Measurements from ENCODE around the gene SLC25A53. TPM values are rescaled to one million over a fixed set of nuclear protein-coding genes. Genes with fewer than 3 reads are reported as not detected.
"Not testable (repeated sequence)": the region's sequence is repeated elsewhere in the genome, so short reads cannot be mapped to it uniquely, and the experiment has no call there.

Gene SLC25A53
- total RNA-seq, 1 experiment from 2014 or later: 9.6 TPM

DNA sequence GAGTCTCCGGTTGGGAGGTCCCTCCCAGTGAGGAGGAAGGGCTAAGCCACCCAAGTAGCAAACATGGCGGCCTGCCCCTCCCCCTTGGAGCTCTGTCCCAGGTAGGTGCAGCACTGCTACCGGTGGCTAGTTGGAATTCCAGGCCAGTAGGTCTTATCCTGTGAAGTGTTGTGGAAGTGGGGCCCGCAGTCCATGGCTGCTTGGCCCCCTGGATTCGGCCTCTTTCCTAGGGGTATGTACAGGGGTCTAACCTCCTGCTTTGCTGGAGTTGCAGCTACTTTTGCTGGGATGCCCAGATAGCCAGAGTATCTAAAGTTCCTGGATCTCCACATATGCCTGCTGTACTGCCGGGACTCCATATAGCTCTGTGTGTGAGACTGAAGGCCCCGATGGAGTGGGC is 70.9 kb downstream of the SLC25A53 start:
- in situ Hi-C loops (cut with HindIII; ENCODE audit: low pct_unique_long_range_greater_than_20kb, low sequenced_read_pairs): no loop called here
- DNase-seq (ENCODE audit: low read depth, low spot score): no peak

DNA sequence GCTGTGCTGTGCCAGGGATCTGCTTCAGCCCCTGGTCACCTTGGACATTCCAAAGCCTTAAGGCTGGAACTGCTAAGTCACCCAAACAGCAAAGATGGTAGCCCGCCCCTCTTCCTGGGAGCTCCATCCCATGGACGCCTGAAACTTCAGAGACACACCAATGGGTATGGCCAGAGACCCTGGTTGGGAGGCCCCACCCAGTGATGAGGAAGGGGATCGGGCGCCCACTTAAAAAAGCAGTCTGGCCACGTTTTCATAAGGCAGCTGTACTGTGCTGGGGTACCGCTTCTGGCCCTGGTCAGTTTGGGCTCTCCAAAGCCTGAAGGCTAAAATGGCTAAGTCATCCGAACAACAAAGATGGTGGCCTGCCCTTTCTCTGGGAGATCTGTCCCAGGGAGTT is 71.3 kb downstream of the SLC25A53 start:
- in situ Hi-C loops (cut with HindIII; ENCODE audit: low pct_unique_long_range_greater_than_20kb, low sequenced_read_pairs): no loop called here
- no peak for DNase-seq (ENCODE audit: low read depth, low spot score)

DNA sequence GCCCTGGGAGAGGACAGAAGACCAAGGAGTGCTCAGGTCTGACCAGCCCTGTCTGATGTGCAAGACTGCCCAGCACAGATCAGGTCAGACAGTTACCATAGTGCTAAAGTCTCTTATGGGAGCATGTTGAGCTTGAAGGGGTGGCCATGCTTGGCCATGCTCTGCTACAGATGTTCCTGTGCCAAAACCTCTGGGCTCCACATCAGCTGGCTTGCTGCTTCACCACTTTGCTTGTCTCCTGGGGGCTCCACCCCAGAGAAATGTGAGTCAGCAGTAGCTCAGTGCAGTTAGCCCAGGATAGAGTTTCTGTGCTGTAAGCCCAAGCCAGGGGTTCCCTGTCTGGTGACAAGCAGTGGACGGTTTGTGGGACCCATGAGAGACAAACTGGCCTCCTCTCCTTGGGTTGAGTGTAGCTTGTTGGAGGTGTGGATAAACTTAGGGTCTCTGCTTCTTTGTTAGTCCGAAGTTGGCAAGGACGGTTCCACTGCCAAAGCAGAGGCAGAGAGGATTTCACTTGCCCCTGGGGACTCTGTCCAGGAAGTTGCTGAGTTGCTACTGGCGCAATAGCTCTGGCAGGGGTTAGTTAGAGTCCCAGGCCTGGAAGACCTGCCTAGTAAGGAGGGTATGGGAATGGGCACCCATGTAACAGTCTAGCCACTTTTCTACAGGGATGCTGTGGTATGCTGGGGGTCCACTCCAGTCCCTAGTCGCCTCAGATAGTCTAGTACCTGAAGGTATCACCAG is 72.1 kb downstream of the SLC25A53 start:
- DNase-seq (ENCODE audit: low read depth, low spot score): no peak
- in situ Hi-C loops (cut with HindIII; ENCODE audit: low pct_unique_long_range_greater_than_20kb, low sequenced_read_pairs): no loop called here

DNA sequence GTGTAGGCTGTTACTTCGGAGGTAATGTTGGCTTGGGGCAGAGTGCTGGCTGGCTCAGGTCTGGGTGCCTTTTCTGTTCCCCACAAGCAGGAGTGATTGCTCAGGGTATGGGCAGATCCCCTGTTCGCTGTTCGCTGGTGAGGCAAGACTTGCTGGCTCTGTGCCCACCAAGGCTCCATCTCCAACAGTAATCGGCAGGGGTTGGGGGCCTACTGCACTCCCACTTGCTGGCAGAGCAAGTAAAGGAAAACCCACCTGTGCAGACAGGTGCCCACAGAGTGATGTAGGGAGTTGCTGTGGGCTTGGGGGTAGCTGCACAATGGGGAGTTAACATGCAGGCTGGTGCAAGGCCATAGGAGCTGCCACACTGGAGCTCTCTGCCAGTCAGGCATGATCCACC is 72.7 kb downstream of the SLC25A53 start:
- DNase-seq (ENCODE audit: low read depth, low spot score): no peak
- in situ Hi-C loops (cut with HindIII; ENCODE audit: low pct_unique_long_range_greater_than_20kb, low sequenced_read_pairs): no loop called here

DNA sequence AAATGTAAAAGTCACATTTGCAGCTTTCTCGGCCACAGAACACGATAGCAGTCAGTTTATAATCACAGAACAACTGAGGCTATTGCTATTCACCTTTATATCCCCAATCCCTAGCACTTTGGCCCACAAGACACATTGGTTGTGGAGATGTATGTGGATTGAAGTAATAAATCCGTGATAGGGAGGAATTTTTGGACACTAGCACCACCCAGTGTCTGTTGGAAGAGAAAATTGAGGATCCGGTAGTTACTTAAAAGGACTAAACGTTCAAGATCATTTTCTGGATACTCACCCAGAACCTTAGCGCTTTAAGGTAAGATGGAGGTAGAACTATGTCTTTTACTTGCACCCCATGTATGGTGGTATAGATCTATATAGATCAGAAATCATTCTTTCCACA is 79.0 kb downstream of the SLC25A53 start:
- in situ Hi-C loops (cut with HindIII; ENCODE audit: low pct_unique_long_range_greater_than_20kb, low sequenced_read_pairs); DNase-seq (ENCODE audit: low read depth, low spot score): not testable (repeated sequence)

DNA sequence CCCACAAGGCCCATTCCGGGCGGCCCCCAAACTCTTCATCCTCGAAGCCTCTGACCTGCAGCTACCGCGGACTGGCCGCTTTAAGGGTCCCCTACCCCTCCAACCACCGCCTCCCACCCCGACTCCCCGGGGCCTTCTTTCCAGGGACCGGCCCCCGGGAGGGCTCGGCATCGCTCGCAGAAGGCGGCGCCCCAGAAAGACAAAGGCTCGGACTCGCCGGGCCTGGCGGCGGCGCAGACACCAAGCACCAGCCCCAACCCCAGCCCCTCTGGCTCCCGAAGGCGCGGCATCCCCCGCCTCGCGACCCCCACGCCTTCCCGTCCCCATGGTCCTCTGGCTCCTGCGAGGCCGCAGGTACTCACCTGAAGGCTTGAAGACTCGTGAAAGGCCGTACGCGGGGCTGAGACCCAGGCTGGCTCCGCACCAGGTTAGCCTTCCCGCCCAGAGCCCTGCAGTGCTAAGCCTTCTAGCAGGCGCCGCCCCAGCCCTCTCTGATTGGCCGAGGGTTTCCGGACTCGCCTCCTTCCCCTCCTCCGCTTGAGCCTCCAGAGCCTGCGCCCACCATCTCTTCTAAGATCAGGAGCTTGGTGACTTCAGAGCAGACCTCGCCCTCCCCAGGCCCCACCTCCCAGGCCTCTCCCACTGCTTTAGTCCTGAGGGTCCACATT is 80.9 kb downstream of the SLC25A53 start, which contains the start of gene TMSB15C:
TSS of gene TMSB15C (minus strand) at position 459 of the 668 bp plus-strand sequence.
- in situ Hi-C loops (cut with HindIII; ENCODE audit: low pct_unique_long_range_greater_than_20kb, low sequenced_read_pairs); DNase-seq (ENCODE audit: low read depth, low spot score): not testable (repeated sequence)

DNA sequence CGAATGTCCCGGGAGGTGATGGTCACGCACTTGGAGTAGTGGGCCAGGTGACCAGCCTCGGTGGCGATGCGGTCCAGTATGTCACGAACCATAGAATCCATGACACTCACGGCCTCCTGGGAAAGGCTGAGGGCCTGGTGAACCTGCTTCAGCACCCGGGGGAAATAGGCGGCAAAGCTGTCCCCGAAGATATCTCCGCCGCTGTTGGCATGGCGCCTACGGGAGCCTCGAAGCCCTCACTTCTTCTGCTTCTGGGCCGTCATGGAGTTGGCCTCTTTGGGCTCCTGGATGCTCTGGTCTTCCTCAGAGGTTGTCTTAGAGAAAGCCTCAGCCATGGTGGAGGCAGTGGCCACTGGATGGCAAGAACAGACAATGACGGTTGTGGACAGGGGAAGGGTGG is 94.2 kb downstream of the SLC25A53 start:
- in situ Hi-C loops (cut with HindIII; ENCODE audit: low pct_unique_long_range_greater_than_20kb, low sequenced_read_pairs); DNase-seq (ENCODE audit: low read depth, low spot score): not testable (repeated sequence)

DNA sequence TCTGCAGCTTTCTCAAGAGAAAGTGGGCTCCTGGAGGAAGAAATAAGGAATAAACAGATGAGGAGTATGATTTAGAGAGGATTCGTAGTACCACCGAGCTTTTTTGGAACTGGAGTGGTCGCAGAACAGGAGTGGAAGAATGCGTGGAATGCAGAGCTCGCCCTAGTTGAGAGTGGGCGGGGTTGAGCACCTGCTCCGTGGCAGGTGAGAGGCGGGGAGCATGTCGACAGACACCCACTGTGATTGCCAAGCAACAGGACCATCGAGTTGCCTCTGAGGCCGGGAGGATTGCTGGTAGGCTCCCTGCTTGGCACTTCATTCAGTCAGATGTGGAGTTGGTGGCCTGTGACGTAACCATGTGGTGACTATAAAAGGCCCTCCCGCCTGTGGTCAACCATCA is 101.9 kb downstream of the SLC25A53 start:
- DNase-seq (ENCODE audit: low read depth, low spot score); in situ Hi-C loops (cut with HindIII; ENCODE audit: low pct_unique_long_range_greater_than_20kb, low sequenced_read_pairs): not testable (repeated sequence)

Other genes starting within 250 kb of the SLC25A53 start
- 5.3 and 5.5 TPM in 2 replicates for gene TMSB15B, start 194.4 kb downstream of the SLC25A53 start, total RNA-seq (2014; rRNA removed; shearing (Covaris generic))
- gene H2BW1, start 143.3 kb downstream of the SLC25A53 start, total RNA-seq (2014; rRNA removed; shearing (Covaris generic)): not detected in 2 replicates
- not detected in 2 replicates for gene H2BW2, start 117.1 kb downstream of the SLC25A53 start, total RNA-seq (2014; rRNA removed; shearing (Covaris generic))
- gene TMSB15C, start 80.8 kb downstream of the SLC25A53 start, total RNA-seq (2014; rRNA removed; shearing (Covaris generic)): 0.24 and 0.98 TPM in 2 replicates
- 0.21 and 0.32 TPM in 2 replicates for gene ZCCHC18, start 44.5 kb downstream of the SLC25A53 start, total RNA-seq (2014; rRNA removed; shearing (Covaris generic))
- 22.8 and 25.7 TPM in 2 replicates for gene FAM199X, start 9.4 kb upstream of the SLC25A53 start, total RNA-seq (2014; rRNA removed; shearing (Covaris generic))
- 0.24 and 0.34 TPM in 2 replicates for gene ESX1, start 97.9 kb upstream of the SLC25A53 start, total RNA-seq (2014; rRNA removed; shearing (Covaris generic))

Data from SK-MEL-5 (cell line).